Measurements from ENCODE around the gene ERBB2.
"Not testable (repeated sequence)": the region's sequence is repeated elsewhere in the genome, so short reads cannot be mapped to it uniquely, and the experiment has no call there.

ERBB2 gene

GRCh38 chr17:39678340-39679116 is 21.3 kb upstream of the ERBB2 start:
- DNase-seq (ENCODE audit: low read depth) = no peak

GRCh38 chr17:39679521-39680192 is 20.2 kb upstream of the ERBB2 start:
- DNase-seq (ENCODE audit: low read depth) = no peak

GRCh38 chr17:39683295-39683939 is 16.4 kb upstream of the ERBB2 start:
- DNase-seq (ENCODE audit: low read depth) = no peak

GRCh38 chr17:39684369-39685192 is 15.3 kb upstream of the ERBB2 start:
- DNase-seq (ENCODE audit: low read depth) = no peak

GRCh38 chr17:39687101-39687545 is 12.7 kb upstream of the ERBB2 start:
- no peak for DNase-seq (ENCODE audit: low read depth)

- peak; percentile 64 for DNase-seq (ENCODE audit: low read depth)
Measured at GRCh38 chr17:39687546-39688474, 12.1 kb upstream of the ERBB2 start, which contains the start of gene PGAP3. PGAP3 (minus strand) TSS chr17:39688057; CDS start chr17:39688014, 43 bp downstream.

GRCh38 chr17:39688475-39688835 is 11.4 kb upstream of the ERBB2 start:
- DNase-seq (ENCODE audit: low read depth) = no peak

GRCh38 chr17:39688945-39689344 is 10.9 kb upstream of the ERBB2 start:
- DNase-seq (ENCODE audit: low read depth) = no peak

GRCh38 chr17:39694593-39694992 is 5.3 kb upstream of the ERBB2 start:
- DNase-seq (ENCODE audit: low read depth) = no peak

GRCh38 chr17:39695089-39695474 is 4.8 kb upstream of the ERBB2 start:
- no peak for DNase-seq (ENCODE audit: low read depth)

GRCh38 chr17:39696731-39697130 is 3.1 kb upstream of the ERBB2 start:
- no peak for DNase-seq (ENCODE audit: low read depth)

- no peak for DNase-seq (ENCODE audit: low read depth)
Measured at GRCh38 chr17:39697961-39698360, 1.9 kb upstream of the ERBB2 start.

- DNase-seq (ENCODE audit: low read depth) = not testable (repeated sequence)
Measured at GRCh38 chr17:39699157-39699817, 577 bp upstream of the ERBB2 start.

GRCh38 chr17:39700148-39700987 is 504 bp downstream of the ERBB2 start:
- no peak for DNase-seq (ENCODE audit: low read depth)

- no peak for DNase-seq (ENCODE audit: low read depth)
Measured at GRCh38 chr17:39701012-39701783, 1.3 kb downstream of the ERBB2 start.

GRCh38 chr17:39701784-39702422 is 2.0 kb downstream of the ERBB2 start:
- DNase-seq (ENCODE audit: low read depth) = no peak

- no peak for DNase-seq (ENCODE audit: low read depth)
Measured at GRCh38 chr17:39702901-39703893, 3.3 kb downstream of the ERBB2 start.

Data from T follicular helper cell (primary cell).